GM21786 (cell line): ENCODE data around the gene GNB2.
"Not testable (repeated sequence)": the region's sequence is repeated elsewhere in the genome, so short reads cannot be mapped to it uniquely, and the experiment has no call there.

Source experiments
- ATAC-seq: cut with Tn5 transposase; IDR thresholded peaks from one replicate; pipeline ENCODE4 v1.9.1; 2021; ENCODE audit not compliant: unreplicated experiment

GNB2 gene

GRCh38 chr7:100693312-100694097, 20.0 kb downstream of the GNB2 start:
- ATAC-seq: no peak

GRCh38 chr7:100694098-100694745, 20.7 kb downstream of the GNB2 start, which contains the start of gene GIGYF1:
GIGYF1 (minus strand) TSS chr7:100694250; CDS start chr7:100688238, 6,012 bp downstream.
- ATAC-seq: no peak

GRCh38 chr7:100696123-100696521, 22.6 kb downstream of the GNB2 start:
- ATAC-seq: no peak

- ATAC-seq: no peak
Observed at GRCh38 chr7:100699018-100699417, 25.5 kb downstream of the GNB2 start.

GRCh38 chr7:100701089-100701488, 27.5 kb downstream of the GNB2 start:
- not testable (repeated sequence) for ATAC-seq

GRCh38 chr7:100705320-100705752, 31.8 kb downstream of the GNB2 start:
- ATAC-seq: peak; percentile 54

- ATAC-seq: peak; percentile 87
Observed at GRCh38 chr7:100705753-100706671, 32.5 kb downstream of the GNB2 start, which contains the start of gene POP7. POP7 (plus strand) TSS chr7:100706121; CDS start chr7:100706831, 710 bp downstream.

- ATAC-seq: no peak
Observed at GRCh38 chr7:100706672-100707311, 33.3 kb downstream of the GNB2 start.

- no peak for ATAC-seq
Observed at GRCh38 chr7:100708395-100708794, 34.9 kb downstream of the GNB2 start.

GRCh38 chr7:100710452-100710851, 36.9 kb downstream of the GNB2 start:
- no peak for ATAC-seq

GRCh38 chr7:100711369-100711768, 37.8 kb downstream of the GNB2 start:
- no peak for ATAC-seq

- no peak for ATAC-seq
Observed at GRCh38 chr7:100714725-100715124, 41.2 kb downstream of the GNB2 start.

GRCh38 chr7:100717073-100717472, 43.5 kb downstream of the GNB2 start:
- ATAC-seq: not testable (repeated sequence)

- no peak for ATAC-seq
Observed at GRCh38 chr7:100719523-100720278, 46.2 kb downstream of the GNB2 start.

GRCh38 chr7:100720279-100720670, 46.7 kb downstream of the GNB2 start, which contains the start of gene EPO:
EPO (plus strand) TSS chr7:100720468; CDS start chr7:100720981, 513 bp downstream.
- no peak for ATAC-seq

GRCh38 chr7:100720671-100721504, 47.3 kb downstream of the GNB2 start:
- ATAC-seq: no peak

GRCh38 chr7:100721505-100721812, 47.9 kb downstream of the GNB2 start:
- no peak for ATAC-seq

GRCh38 chr7:100722480-100723212, 49.1 kb downstream of the GNB2 start:
- ATAC-seq: no peak
